ENCODE results near the gene SORCS1. TPM values are rescaled to one million over a fixed set of nuclear protein-coding genes. Genes with fewer than 3 reads are reported as not detected.

The SORCS1 gene
- total RNA-seq, 2 donors from 2014 or later, result not detected

DNA sequence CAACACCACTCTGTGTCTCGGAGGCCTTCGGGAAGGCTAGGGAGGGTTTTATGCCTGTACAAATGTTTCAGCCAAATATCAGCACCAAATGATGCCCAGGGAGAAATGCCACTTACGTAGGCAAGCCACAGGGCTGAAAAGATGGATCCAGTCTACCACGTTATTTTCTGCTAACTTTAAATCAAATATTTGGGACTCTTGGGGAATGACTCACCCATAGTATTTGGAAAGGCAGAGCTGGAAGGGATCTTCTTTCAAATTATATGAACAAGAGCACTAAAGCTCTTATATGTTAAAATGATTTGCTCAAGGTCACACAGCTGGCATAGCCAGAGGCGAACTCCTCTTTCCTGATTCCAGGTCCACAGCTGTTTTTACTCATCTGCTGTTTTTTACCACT lies 591.4 kb downstream of the SORCS1 start:
- no peaks in the 10 kb centered on the region for H3K9me3 ChIP-seq (ENCODE audit: control insufficient read depth, low read length, poor library complexity, severe bottlenecking)
- DNase-seq (no peak), ATAC-seq (no peak)
- no peak overlapping the region for H3K27ac Mint-ChIP-seq
- no peaks in the 10 kb centered on the region for H3K36me3 Mint-ChIP-seq (ENCODE audit: low read depth)
- H3K4me3 Mint-ChIP-seq, result no peak overlapping the region
- H3K4me1 Mint-ChIP-seq, result no peaks in the 10 kb centered on the region
- no peaks in the 10 kb centered on the region for H3K27me3 Mint-ChIP-seq

DNA sequence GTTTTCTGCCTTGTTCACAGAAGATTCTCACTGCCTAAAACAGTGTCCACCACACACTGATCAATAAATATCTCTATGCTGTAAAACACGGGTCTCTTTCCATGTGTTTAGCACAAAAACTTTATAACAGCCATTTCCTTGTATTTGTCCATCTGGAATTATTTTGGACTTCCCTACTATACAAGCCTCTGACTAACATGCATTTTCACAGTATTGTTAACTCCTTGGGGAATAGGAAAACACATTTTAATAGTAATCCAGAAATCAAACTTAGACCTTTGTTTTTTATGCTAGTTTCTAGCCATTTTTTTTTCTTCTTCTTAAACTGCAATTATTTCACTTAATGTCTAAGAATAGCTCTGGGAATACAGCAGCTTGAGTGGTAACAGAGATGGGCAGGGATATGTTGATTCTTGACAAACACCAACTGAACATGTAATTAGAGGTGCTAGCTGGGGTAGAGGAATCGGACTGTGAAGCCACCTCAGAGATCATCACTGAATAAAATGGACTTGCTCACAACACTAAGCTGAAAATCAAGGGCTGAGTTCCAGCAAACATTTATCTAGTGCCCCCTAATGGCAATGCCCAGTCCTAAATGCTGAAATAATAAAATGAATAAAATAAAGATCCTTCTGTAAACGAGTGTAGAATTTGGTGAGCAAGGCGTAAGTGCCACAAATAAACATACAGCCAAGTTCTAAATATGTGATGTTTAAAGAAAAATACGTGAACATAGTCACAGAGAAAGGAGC lies 593.1 kb downstream of the SORCS1 start:
- Mint-ChIP-seq H3K27me3 (no peaks in the 10 kb centered on the region), H3K27ac (no peak overlapping the region), H3K4me3 (no peak overlapping the region), H3K4me1 (no peaks in the 10 kb centered on the region), H3K36me3 (ENCODE audit: low read depth) (no peaks in the 10 kb centered on the region)
- no peaks in the 10 kb centered on the region for H3K9me3 ChIP-seq (ENCODE audit: control insufficient read depth, low read length, poor library complexity, severe bottlenecking)
- no peak for DNase-seq
- ATAC-seq, result no peak

DNA sequence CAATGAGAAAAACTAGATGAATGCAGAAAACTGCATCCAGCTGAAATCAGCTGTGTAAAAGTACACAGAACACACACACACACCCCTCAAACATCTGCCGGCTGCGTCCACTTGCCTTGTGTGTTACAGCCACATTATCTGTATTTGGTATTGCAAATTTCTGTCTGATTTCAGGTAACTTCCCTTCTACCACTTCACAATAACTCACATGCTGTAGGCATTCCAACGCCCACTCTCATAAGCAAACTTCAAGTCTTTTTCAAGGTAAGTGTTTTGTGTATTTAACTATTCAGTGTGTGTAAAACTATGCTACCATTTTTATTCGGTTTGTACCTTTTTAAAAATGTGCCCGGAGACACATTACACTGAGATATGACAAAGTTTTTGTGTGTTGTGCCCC lies 594.2 kb downstream of the SORCS1 start:
- H3K27me3 Mint-ChIP-seq, result no peaks in the 10 kb centered on the region
- DNase-seq (no peak), ATAC-seq (no peak)
- H3K36me3 Mint-ChIP-seq (ENCODE audit: low read depth), result no peaks in the 10 kb centered on the region
- H3K27ac Mint-ChIP-seq, result no peak overlapping the region
- H3K4me1 Mint-ChIP-seq, result no peaks in the 10 kb centered on the region
- no peaks in the 10 kb centered on the region for H3K9me3 ChIP-seq (ENCODE audit: control insufficient read depth, low read length, poor library complexity, severe bottlenecking)
- no peak overlapping the region for H3K4me3 Mint-ChIP-seq

DNA sequence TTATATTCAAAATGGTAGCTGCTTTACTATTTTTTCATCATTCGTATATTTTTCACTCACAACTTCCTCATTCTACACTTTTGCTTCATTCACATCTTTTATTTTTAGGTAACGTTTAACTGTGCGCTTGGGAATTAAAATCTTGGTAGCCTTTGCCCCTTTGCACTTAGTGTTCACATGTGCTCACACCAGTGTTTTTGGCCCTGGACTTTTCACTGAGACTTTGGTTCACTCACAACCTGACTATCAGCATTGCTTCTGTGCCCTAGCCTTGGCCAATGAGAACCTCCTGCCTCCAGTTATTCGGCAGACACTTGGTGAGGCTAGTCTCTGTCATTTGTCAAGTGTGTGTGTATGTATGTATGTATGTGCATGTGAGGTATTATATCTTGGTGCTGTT lies 596.9 kb downstream of the SORCS1 start:
- Mint-ChIP-seq H3K27ac (no peak overlapping the region), H3K27me3 (no peaks in the 10 kb centered on the region), H3K36me3 (ENCODE audit: low read depth) (no peaks in the 10 kb centered on the region), H3K4me3 (no peak overlapping the region), H3K4me1 (no peaks in the 10 kb centered on the region)
- no peak for ATAC-seq
- no peak for DNase-seq
- no peaks in the 10 kb centered on the region for H3K9me3 ChIP-seq (ENCODE audit: control insufficient read depth, low read length, poor library complexity, severe bottlenecking)

GRCh38 chr10:106566873-106567272 lies 597.6 kb downstream of the SORCS1 start:
- H3K27me3 Mint-ChIP-seq, result no peaks in the 10 kb centered on the region
- no peak for DNase-seq
- H3K36me3 Mint-ChIP-seq (ENCODE audit: low read depth), result no peaks in the 10 kb centered on the region

DNA sequence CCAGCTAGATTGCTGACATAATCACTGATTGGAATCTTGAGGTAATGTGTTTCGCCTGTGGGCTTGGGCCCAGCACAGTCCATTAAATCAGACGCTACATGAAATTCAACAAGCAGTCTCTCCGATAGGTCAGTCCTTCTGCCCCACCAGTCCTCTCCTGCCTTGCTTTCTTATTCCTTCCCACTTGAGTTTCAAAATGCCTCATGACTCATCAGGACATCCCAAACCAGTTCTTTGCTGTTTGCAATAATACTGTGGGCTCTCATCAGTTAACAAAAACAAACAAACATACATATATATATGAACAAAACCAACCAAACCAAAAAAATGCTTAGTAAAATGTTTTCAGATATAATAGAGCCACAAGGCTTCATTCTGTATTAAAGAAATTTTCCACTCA lies 599.0 kb downstream of the SORCS1 start:
- Mint-ChIP-seq H3K27me3 (no peaks in the 10 kb centered on the region), H3K4me1 (no peaks in the 10 kb centered on the region), H3K4me3 (no peak overlapping the region), H3K27ac (no peak overlapping the region), H3K36me3 (ENCODE audit: low read depth) (no peaks in the 10 kb centered on the region)
- ATAC-seq (no peak), DNase-seq (no peak)
- H3K9me3 ChIP-seq (ENCODE audit: control insufficient read depth, low read length, poor library complexity, severe bottlenecking), result no peaks in the 10 kb centered on the region

More at GRCh38 chr10:106566873-106567272, 597.6 kb downstream of the SORCS1 start:
- ATAC-seq, result no peak
- Mint-ChIP-seq H3K27ac (no peak overlapping the region), H3K4me3 (no peak overlapping the region), H3K4me1 (no peaks in the 10 kb centered on the region)
- H3K9me3 ChIP-seq (ENCODE audit: control insufficient read depth, low read length, poor library complexity, severe bottlenecking), result no peaks in the 10 kb centered on the region

GRCh38 chr10:106563384-106563783 lies 601.1 kb downstream of the SORCS1 start:
- no peak overlapping the region for H3K4me3 Mint-ChIP-seq
- DNase-seq, result no peak
- no peaks in the 10 kb centered on the region for H3K36me3 Mint-ChIP-seq (ENCODE audit: low read depth)
- H3K27ac Mint-ChIP-seq, result no peak overlapping the region
- H3K9me3 ChIP-seq (ENCODE audit: control insufficient read depth, low read length, poor library complexity, severe bottlenecking), result no peaks in the 10 kb centered on the region
- ATAC-seq, result no peak
- H3K27me3 Mint-ChIP-seq, result no peaks in the 10 kb centered on the region
- no peaks in the 10 kb centered on the region for H3K4me1 Mint-ChIP-seq

DNA sequence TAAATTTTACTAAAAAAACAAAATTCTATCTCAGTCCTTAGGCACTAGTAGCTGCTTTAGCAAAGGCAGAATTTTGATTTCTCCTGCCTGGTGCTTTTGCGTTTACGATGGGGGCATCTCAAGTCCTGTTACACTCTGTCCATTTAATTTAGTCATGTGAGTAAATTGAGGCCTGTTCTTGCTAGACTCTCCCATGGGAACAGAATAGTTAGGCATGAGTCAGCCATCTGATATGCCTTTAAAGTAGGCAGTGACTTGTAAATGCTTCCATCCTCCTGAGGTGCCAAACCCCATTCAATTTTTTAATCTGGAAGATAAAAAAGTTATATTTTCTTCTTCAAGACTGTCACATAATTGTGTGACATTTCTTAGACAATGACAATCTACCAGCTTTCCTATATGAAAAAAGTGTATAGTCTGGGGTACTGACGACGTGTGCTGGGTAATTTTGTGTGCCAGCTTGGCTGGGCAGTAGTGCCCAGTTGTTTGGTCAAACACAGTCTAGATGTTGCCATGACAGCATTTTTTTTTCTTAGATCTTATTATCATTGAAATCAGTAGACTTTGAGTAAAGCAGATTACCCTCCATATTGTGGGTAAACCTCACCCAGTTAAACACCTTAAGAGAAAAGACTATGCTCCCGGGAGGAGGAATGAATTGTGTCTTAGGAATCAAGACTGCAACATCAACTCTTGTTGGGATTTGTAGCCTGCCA lies 603.4 kb downstream of the SORCS1 start:
- ATAC-seq (no peak), DNase-seq (no peak)
- no peaks in the 10 kb centered on the region for H3K9me3 ChIP-seq (ENCODE audit: control insufficient read depth, low read length, poor library complexity, severe bottlenecking)
- Mint-ChIP-seq H3K36me3 (ENCODE audit: low read depth) (no peaks in the 10 kb centered on the region), H3K4me1 (no peaks in the 10 kb centered on the region), H3K27ac (no peak overlapping the region), H3K27me3 (no peaks in the 10 kb centered on the region), H3K4me3 (no peak overlapping the region)

GRCh38 chr10:106559442-106559841 lies 605.1 kb downstream of the SORCS1 start:
- DNase-seq, result no peak
- no peak for ATAC-seq
- Mint-ChIP-seq H3K4me3 (no peak overlapping the region), H3K4me1 (no peaks in the 10 kb centered on the region), H3K27ac (no peak overlapping the region), H3K36me3 (ENCODE audit: low read depth) (no peaks in the 10 kb centered on the region), H3K27me3 (no peaks in the 10 kb centered on the region)
- no peaks in the 10 kb centered on the region for H3K9me3 ChIP-seq (ENCODE audit: control insufficient read depth, low read length, poor library complexity, severe bottlenecking)

- Mint-ChIP-seq H3K4me3 (no peak overlapping the region), H3K27ac (no peak overlapping the region), H3K4me1 (no peaks in the 10 kb centered on the region), H3K36me3 (ENCODE audit: low read depth) (no peaks in the 10 kb centered on the region), H3K27me3 (no peaks in the 10 kb centered on the region)
- DNase-seq, result no peak
- no peaks in the 10 kb centered on the region for H3K9me3 ChIP-seq (ENCODE audit: control insufficient read depth, low read length, poor library complexity, severe bottlenecking)
- no peak for ATAC-seq
These were observed 606.4 kb downstream of the SORCS1 start for GRCh38 chr10:106557951-106558733.

GRCh38 chr10:106557053-106557452 lies 607.5 kb downstream of the SORCS1 start:
- H3K27ac Mint-ChIP-seq, result no peak overlapping the region
- ATAC-seq (no peak), DNase-seq (no peak)
- H3K27me3 Mint-ChIP-seq, result no peaks in the 10 kb centered on the region
- H3K36me3 Mint-ChIP-seq (ENCODE audit: low read depth), result no peaks in the 10 kb centered on the region
- no peaks in the 10 kb centered on the region for H3K9me3 ChIP-seq (ENCODE audit: control insufficient read depth, low read length, poor library complexity, severe bottlenecking)
- H3K4me3 Mint-ChIP-seq, result no peak overlapping the region
- no peaks in the 10 kb centered on the region for H3K4me1 Mint-ChIP-seq

DNA sequence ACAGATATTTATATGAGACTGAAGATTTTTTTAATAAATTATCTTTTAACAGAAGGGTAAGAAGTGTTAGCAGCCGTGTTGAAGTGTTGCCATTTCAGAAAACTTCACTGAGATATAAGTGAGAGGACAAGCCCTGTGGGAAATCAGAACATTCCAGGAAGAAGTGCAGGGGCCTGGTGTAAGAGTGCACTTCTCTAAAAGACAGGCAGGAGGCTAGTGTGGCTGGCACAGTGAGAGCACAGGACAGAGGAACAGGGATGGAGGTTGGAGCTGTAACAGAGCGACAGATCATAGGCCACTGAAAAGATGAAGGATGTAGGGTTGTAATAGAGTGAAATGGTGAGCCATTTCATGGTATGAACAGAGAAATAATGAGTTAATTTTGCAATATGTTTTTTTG lies 608.9 kb downstream of the SORCS1 start:
- H3K4me3 Mint-ChIP-seq, result no peak overlapping the region
- H3K27ac Mint-ChIP-seq, result no peak overlapping the region
- H3K36me3 Mint-ChIP-seq (ENCODE audit: low read depth), result no peaks in the 10 kb centered on the region
- DNase-seq, result no peak
- H3K4me1 Mint-ChIP-seq, result no peaks in the 10 kb centered on the region
- no peak for ATAC-seq
- H3K9me3 ChIP-seq (ENCODE audit: control insufficient read depth, low read length, poor library complexity, severe bottlenecking), result no peaks in the 10 kb centered on the region
- no peaks in the 10 kb centered on the region for H3K27me3 Mint-ChIP-seq

GRCh38 chr10:106551501-106552062 lies 612.9 kb downstream of the SORCS1 start:
- Mint-ChIP-seq H3K4me3 (no peak overlapping the region), H3K27ac (no peak overlapping the region), H3K4me1 (no peaks in the 10 kb centered on the region), H3K36me3 (ENCODE audit: low read depth) (no peaks in the 10 kb centered on the region), H3K27me3 (no peaks in the 10 kb centered on the region)
- no peak for DNase-seq
- H3K9me3 ChIP-seq (ENCODE audit: control insufficient read depth, low read length, poor library complexity, severe bottlenecking), result no peaks in the 10 kb centered on the region
- ATAC-seq, result no peak
